HAP-1 (cell line): ENCODE results near the gene UGT1A3.

ENCODE experiments used
- DNase-seq, 2 experiments: peaks; one replicate each; pipeline ENCODE4 v3.0.0-alpha.2; 2016 to 2020; ENCODE audit warnings: low spot score in 2 of 2
- H3K27me3 ChIP-seq: fragments of 250-450 bp; sonication (Bioruptor Pico); 2 replicates; pipeline ENCODE4 v1.5.1; 2020; ENCODE audit warnings: low read depth, mild to moderate bottlenecking, moderate library complexity
- H3K36me3 ChIP-seq: fragments of 250-450 bp; sonication (Bioruptor Pico); replicated peaks from 2 replicates; pipeline ENCODE4 v1.5.1; 2020; ENCODE audit warnings: mild to moderate bottlenecking
- H3K4me1 ChIP-seq: fragments of 250-450 bp; sonication (Bioruptor Pico); 2 replicates; pipeline ENCODE4 v1.5.1; 2020; ENCODE audit warnings: mild to moderate bottlenecking
- H3K4me3 ChIP-seq: fragments of 250-450 bp; sonication (Bioruptor Pico); 2 replicates; pipeline ENCODE4 v1.5.1; 2020; ENCODE audit warnings: mild to moderate bottlenecking, moderate library complexity
- H3K9me3 ChIP-seq: fragments of 250-450 bp; sonication (Bioruptor Pico); 2 replicates; pipeline ENCODE4 v1.5.1; 2020; ENCODE audit warnings: mild to moderate bottlenecking, moderate library complexity
- in situ Hi-C: fragments of 300-500 bp; cut with MboI; formaldehyde crosslinking; loops from 3 replicates; pipeline ENCODE4 v1.14.3; 2020; ENCODE audit warnings: low sequenced_read_pairs, inconsistent platforms, mixed read lengths

The UGT1A3 gene

DNA sequence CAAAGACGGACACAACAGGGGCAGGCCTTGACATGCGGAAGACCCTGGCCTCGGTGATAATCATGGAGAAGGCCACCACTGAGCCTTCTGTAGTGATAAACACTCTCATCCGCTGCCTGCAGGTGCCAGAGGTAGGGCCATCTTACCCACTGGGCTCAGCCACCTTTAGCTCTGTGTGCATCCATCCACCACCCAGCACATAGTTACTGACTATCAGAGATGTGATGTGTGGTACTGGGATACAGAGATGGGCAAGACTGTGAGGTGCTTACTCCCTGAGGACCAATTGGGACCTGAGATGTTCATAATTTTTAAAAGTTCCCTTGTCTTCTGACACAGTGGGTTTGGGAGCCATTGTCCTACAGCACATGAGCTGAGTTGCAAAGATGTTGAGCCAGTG, 50.9 kb downstream of the UGT1A3 start:
- no peaks in the 10 kb centered on the region for H3K9me3 ChIP-seq

DNA sequence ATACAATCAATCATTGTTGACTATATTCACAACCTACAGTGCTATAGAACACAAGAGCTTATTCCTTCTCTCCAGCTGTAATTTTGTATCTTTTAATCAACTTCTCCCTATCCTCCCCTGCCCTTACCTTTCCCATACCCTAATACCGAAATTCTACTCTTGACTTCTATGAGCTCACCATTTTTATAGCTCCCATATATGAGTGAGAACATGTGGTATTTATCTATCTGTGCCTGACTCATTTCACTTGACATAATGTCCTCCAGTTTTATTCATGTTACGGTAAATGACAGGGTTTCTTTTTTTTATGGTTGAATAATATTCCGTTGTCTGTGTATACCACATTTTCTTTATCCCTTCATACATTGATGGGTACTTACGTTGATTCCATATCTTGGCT, 51.9 kb downstream of the UGT1A3 start:
- Histone ChIP-seq H3K4me3 (no peak overlapping the region), H3K4me1 (no peaks in the 10 kb centered on the region), H3K27me3 (peaks cover 5% of the 10 kb centered on the region), H3K9me3 (no peaks in the 10 kb centered on the region), H3K36me3 (no peaks in the 10 kb centered on the region)
- DNase-seq, result no peak
- in situ Hi-C loops, result no loop called here

More for the DNA sequence above, 50.9 kb downstream of the UGT1A3 start:
- no peaks in the 10 kb centered on the region for H3K36me3 ChIP-seq
- H3K4me1 ChIP-seq, result no peaks in the 10 kb centered on the region
- H3K4me3 ChIP-seq, result no peak overlapping the region
- in situ Hi-C loops, result no loop called here
- peaks cover 5% of the 10 kb centered on the region for H3K27me3 ChIP-seq
- no peak for DNase-seq

DNA sequence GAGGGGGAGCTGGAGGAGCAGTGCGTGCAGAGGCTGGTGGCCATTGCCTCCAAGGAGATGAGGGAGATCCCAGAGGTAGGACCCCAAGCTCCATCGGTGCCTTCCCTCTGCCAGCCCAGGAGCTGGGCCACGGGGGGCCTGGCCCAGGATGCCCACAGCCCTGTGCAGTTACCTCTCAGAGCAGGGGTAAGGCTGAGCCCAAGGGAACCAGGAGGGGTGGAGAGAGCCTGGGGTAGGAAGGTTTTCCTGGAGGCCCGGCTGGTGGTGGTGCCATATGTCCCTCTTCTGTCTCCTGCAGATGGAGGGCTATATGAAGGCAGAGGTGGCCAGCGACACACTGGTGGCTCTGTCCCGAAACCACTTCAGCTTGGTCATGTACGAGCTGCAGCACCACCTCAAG, 60.7 kb downstream of the UGT1A3 start:
- no peaks in the 10 kb centered on the region for H3K4me1 ChIP-seq
- H3K4me3 ChIP-seq, result no peak overlapping the region
- H3K27me3 ChIP-seq, result no peaks in the 10 kb centered on the region
- no peaks in the 10 kb centered on the region for H3K36me3 ChIP-seq
- no peak for DNase-seq
- H3K9me3 ChIP-seq, result no peaks in the 10 kb centered on the region
- in situ Hi-C loops, result no loop called here

DNA sequence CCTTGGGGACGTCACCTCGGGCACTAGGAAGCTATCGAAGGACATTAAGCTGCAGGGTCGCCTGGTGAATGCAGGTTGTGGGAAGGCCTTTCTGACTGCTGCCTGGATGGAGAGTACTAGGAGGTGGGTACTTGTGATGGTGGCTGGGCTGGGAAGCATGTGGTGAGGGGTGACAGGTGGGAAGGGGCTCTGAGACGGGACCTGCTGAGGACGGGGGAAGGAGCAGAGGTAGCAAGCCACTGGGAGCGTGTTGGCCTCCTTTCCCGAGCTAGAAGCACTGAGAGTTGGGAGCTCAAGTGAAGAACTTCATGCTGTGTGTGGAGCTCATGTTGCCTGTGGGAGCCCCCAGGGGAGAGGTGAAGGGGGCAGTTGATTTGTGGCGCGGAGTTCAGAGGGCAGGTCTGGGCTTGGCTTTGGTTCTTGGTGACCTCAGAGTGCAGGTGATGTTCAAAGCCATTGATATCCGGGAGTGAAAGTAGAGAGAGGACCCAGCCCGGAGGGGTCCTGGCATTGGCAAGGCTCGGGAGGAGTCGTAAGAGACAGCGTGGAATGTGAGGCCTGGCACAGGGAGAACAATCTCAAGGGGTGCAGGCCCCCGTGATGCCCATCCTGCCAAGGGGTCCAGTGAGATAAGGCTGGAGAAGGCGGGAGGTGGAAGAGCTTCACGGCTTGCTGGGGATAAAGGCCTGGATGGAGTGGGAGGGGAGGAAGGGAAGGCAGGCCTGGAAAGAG, 62.5 kb downstream of the UGT1A3 start:
- in situ Hi-C loops, result no loop called here
- no peak for DNase-seq
- Histone ChIP-seq H3K36me3 (no peaks in the 10 kb centered on the region), H3K4me3 (no peak overlapping the region), H3K27me3 (no peaks in the 10 kb centered on the region), H3K9me3 (no peaks in the 10 kb centered on the region), H3K4me1 (no peaks in the 10 kb centered on the region)

DNA sequence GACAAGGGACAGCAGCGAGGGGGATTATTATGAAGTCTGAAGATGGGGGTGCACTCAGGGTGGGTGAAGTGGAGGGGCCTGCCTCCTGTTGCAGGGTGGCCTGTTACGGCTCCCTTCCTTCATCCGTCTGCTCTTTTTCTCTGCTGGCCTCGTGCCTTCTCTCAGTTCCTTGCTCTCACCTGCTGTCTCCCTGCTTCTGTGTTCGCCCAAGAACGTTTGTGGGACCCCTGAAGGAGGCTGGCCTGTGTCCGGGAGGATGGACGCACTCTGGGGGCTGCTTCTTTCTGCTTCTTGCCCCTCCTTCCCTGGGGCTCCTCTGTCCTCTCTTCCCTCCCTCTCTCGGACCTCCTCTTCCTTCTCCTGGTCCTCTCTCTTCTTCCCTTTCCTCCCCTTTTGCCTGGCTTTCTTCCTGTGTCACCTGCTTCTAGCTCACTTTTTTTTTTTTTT, 63.1 kb downstream of the UGT1A3 start:
- Histone ChIP-seq H3K27me3 (no peaks in the 10 kb centered on the region), H3K4me3 (no peak overlapping the region), H3K9me3 (no peaks in the 10 kb centered on the region), H3K36me3 (no peaks in the 10 kb centered on the region), H3K4me1 (no peaks in the 10 kb centered on the region)
- in situ Hi-C loops, result no loop called here
- no peak for DNase-seq

DNA sequence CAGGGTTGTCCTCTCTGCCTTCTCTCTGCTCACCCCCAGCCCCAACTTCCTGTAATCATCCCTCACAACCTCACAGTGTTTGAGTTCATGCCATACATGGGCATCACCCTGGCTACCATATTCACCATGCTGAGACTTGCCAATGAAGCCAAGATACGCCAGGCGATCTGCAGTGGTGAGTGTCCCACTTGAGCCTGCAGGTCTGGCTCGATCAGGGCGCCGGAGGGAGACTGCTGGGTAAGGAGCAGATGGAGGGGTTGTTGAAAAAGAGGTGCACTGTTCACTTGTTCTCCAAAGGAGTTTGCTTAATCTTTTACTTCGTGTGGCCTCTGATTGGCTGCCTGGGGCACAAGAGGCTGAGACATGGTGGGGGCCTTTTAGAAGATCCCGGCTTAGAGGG, 63.9 kb downstream of the UGT1A3 start:
- DNase-seq, result no peak
- Histone ChIP-seq H3K4me3 (no peak overlapping the region), H3K4me1 (no peaks in the 10 kb centered on the region), H3K27me3 (no peaks in the 10 kb centered on the region), H3K9me3 (no peaks in the 10 kb centered on the region), H3K36me3 (no peaks in the 10 kb centered on the region)
- in situ Hi-C loops, result no loop called here

DNA sequence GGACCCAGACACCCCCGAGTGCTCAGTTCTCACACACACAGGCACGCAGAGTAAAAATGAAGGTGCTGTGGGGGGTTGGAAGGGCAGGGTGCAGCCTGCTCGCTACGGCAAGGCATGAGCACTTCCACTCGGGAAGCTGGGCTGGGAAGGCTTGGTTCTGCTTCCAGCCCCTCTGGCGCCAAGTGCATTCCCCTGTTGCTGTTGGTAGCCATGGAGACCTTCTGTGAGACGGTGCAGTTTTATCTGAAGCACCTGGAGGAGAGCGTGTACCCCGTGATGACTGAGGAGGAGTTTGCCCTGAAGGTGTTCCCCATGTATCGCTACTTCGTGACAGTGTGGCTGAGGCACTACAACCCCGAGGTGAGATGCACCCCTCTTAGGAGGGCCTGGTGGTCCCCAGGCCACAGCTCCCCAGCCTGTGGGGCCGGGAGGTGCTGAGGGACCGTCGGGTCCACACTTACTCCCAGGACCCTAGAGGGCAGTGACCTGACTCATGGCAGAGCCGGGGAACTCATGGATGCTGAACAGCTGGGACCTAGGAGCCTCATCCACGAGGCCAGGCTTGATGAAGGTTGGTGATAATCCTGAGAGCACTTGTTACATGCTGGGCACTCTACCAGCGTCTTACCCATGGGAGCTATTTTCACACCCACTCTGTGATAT, 64.8 kb downstream of the UGT1A3 start:
- no peak for DNase-seq
- Histone ChIP-seq H3K4me1 (no peaks in the 10 kb centered on the region), H3K36me3 (no peaks in the 10 kb centered on the region), H3K4me3 (no peak overlapping the region), H3K9me3 (no peaks in the 10 kb centered on the region), H3K27me3 (no peaks in the 10 kb centered on the region)
- in situ Hi-C loops, result no loop called here

DNA sequence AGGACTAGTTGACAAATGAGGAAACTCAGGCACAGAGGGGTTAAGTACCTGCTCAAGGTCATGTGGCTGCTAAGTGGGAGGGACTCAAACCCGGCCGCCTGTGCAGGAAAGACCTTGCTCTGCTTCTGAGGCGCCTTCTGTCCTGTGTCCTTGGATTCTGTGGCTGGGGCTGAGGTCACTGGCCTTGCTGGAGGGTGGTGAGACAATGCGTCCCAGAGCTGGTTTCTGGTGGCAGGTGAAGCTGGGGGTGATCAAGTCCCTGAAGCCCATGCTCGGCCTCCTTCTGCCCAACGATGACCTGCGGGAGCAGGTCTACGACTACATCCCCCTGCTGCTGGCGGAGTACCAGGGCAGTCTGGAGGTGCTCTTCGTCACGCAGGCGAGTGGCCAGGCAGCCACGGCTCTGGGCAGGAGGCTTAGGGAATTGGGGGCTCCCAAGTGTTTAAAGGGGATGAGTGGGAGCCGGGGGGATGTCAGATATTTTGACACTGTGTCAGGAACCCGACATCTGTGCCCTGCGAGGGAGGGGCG, 65.4 kb downstream of the UGT1A3 start:
- H3K27me3 ChIP-seq, result no peaks in the 10 kb centered on the region
- no peak overlapping the region for H3K4me3 ChIP-seq
- H3K4me1 ChIP-seq, result no peaks in the 10 kb centered on the region
- H3K9me3 ChIP-seq, result no peaks in the 10 kb centered on the region
- no peak for DNase-seq
- in situ Hi-C loops, result no loop called here
- no peaks in the 10 kb centered on the region for H3K36me3 ChIP-seq

DNA sequence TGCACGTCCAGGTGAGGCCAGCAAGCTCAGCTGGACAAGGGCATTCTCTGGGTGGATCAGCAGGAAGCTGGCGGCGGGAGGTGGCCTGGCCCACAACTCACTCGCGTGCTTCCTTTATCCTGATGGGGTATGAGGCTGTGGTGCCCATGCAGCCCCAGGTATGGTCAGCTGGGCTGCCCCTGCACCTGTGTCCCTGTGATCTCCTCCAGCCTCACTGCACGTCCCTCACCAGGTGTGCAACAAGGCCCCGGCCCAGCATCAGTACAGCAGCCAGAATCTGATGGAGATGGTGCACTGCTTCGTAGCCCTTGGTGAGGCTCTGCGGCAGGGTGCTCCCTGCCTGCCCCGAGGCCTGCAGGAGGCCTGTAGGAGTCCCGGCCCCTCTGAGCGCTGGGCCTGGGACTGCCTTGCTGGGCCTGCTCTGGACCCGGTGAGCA, 66.9 kb downstream of the UGT1A3 start:
- Histone ChIP-seq H3K27me3 (no peaks in the 10 kb centered on the region), H3K4me1 (no peaks in the 10 kb centered on the region), H3K36me3 (no peaks in the 10 kb centered on the region), H3K4me3 (no peak overlapping the region), H3K9me3 (no peaks in the 10 kb centered on the region)
- in situ Hi-C loops, result no loop called here
- DNase-seq, result no peak

DNA sequence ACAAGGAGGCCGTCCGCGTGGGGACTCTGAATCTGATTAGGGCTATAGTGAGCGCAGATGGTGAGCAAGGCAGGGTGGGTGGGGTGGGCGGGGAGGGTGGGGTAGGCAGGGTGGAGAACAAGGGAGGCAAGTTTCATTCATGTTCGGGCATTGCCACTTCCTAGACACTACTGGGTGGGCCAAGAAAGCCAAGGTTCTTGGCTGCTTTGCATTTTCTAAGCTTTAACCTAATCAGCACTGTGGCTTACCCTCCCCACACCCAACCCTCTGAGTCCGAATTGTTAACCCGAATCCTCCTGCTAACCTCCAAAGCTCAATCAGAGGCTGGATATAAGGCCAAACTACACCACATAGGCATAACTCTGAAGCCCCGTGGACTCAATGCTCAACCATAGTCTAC, 67.4 kb downstream of the UGT1A3 start:
- no peaks in the 10 kb centered on the region for H3K36me3 ChIP-seq
- H3K4me3 ChIP-seq, result no peak overlapping the region
- no peaks in the 10 kb centered on the region for H3K9me3 ChIP-seq
- H3K27me3 ChIP-seq, result no peaks in the 10 kb centered on the region
- H3K4me1 ChIP-seq, result no peaks in the 10 kb centered on the region
- in situ Hi-C loops, result no loop called here
- DNase-seq, result no peak

DNA sequence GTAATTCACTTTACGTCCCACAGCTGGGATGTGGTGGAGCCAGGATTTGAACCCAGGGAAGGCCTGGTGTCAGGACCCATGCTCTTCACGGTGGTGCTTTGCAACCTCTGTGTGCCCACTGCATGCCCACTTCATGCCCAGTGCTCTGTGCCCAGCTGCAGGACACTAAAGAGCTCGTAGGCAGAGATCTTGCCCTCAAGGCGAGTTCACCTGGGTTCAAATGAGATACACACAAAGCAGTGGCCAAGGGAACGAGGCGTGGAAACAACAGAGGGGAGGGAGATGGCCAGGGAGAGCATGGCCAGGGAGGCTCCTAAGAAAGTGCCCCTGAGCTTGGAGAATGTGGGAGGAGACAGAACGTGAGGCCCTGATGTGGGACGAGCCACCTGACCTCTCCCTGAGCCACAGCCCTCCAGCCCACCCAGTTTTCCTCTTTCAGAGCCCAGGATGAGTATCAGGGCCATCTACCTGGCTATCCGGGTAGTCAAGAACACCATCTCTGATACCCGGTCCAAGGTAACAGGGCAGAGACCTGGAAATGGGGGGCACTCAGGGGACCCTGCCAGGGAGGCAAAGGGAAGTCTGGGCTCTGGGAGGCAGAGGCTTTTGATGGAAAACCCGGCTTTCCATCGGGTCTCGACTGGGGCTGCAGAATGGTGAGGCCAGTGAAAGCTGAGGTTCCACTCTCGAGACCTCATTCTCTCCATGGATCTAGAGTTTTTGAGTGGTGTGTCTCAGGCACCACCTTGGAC, 69.7 kb downstream of the UGT1A3 start:
- Histone ChIP-seq H3K36me3 (no peaks in the 10 kb centered on the region), H3K27me3 (no peaks in the 10 kb centered on the region), H3K9me3 (no peaks in the 10 kb centered on the region), H3K4me1 (no peaks in the 10 kb centered on the region), H3K4me3 (no peak overlapping the region)
- in situ Hi-C loops, result no loop called here
- DNase-seq, result no peak

DNA sequence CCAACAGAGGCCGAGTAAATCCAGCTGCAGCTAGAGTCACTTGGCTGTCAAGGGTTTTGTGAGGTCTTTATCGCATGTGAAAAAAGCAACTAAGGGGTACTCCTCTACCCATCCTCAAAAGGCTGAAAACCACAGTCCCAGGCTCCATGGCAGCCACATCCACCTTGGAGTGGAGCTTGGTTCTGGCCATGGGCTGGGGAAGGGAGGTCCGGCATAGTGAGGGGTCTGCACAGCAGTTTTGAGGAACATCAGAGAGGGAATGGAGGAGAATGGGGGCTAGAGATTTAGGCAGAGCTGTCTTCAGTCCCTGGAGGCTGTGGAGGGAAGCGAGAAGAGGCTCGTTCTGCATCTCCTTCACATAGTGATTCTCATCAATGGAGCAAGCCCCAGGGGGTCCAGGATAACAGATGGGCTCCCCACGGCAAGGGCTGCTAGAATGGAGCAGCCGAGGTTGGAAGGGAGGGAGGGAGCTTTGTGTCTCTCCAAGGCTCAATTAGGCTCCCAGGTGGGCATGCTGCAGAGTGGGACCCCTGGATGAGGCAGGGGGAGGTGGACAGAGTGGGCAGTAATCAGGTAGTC, 70.3 kb downstream of the UGT1A3 start:
- Histone ChIP-seq H3K4me1 (no peaks in the 10 kb centered on the region), H3K27me3 (no peaks in the 10 kb centered on the region), H3K36me3 (no peaks in the 10 kb centered on the region), H3K4me3 (no peak overlapping the region), H3K9me3 (no peaks in the 10 kb centered on the region)
- no peak for DNase-seq
- in situ Hi-C loops, result no loop called here

DNA sequence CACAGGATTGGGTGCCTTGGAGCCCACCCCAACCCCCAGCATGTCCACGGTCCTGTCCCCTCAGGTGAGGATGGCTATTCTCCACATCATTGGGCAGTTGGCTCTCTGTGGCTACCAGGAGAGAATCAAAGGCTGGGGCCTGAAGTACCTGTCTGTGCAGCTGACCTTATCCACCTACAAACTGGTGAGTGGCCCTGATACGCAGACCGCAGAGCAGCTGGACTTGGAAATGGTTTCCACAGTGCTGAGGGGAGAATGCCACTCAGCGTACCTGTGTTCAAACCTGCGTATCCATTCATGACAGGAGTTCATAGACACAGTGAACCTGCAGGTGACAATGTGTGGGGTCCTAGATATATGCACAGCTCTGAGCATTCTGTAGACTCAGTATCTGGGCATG, 70.9 kb downstream of the UGT1A3 start:
- no peaks in the 10 kb centered on the region for H3K27me3 ChIP-seq
- H3K4me3 ChIP-seq, result no peak overlapping the region
- no peaks in the 10 kb centered on the region for H3K9me3 ChIP-seq
- no peak for DNase-seq
- no peaks in the 10 kb centered on the region for H3K36me3 ChIP-seq
- no peaks in the 10 kb centered on the region for H3K4me1 ChIP-seq
- in situ Hi-C loops, result no loop called here

DNA sequence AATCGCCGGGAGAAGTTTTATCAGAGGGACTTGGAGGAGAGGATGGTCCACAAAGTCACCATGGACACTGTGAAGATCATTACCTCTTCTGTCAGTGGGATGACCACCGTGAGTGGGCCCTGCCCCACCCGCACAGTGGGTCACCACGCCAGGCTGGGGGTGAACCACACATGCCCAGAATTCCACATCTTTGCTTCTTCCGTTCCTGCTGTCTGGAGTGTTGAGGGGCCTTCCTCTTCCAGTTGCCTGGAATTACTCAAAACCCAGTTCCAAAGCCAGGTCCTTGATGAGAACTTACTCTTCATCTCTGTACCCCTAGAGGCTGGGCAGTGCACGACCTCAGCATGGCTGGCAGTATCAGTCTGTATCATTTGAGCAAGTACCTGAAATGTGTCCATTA, 71.4 kb downstream of the UGT1A3 start:
- Histone ChIP-seq H3K36me3 (no peaks in the 10 kb centered on the region), H3K4me3 (no peak overlapping the region)
- in situ Hi-C loops, result no loop called here

More for the DNA sequence above, 71.4 kb downstream of the UGT1A3 start:
- H3K9me3 ChIP-seq, result no peaks in the 10 kb centered on the region
- no peak for DNase-seq
- H3K4me1 ChIP-seq, result no peaks in the 10 kb centered on the region
- H3K27me3 ChIP-seq, result no peaks in the 10 kb centered on the region
